HepG2 (cell line): ENCODE data around the gene OR6A2. TPM values are rescaled to one million over a fixed set of nuclear protein-coding genes. Genes with fewer than 3 reads are reported as not detected.

ENCODE experiments used
- ATAC-seq: fragments of 200-7000 bp; cut with Tn5 transposase; 3 replicates; pipeline ENCODE4 v1.9.1; 2020; ENCODE audit warnings: mild to moderate bottlenecking, moderate library complexity
- BruUV-seq: library from RNA; stranded (reverse); fragments of 400-500 nt; replicated peaks from 2 replicates; lab custom pipeline; 2021; lab: Mats Ljungman, UMichigan
- CTCF ChIA-PET: fragments of 300-600 bp; formaldehyde crosslinking; extraction: SDS; loops from one replicate; lab custom pipeline; 2021; ENCODE audit warnings: low total read pairs, inconsistent platforms, low intra/inter-chr PET ratio; lab: Yijun Ruan, JAX
- POLR2A ChIA-PET: fragments of 350-600 bp; sonication (Branson Sonifier 250); formaldehyde crosslinking; loops from one replicate; lab custom pipeline; 2020; ENCODE audit warnings: antibody characterized with exemption, inconsistent platforms; lab: Yijun Ruan, JAX
- DNase-seq: peaks from one replicate; pipeline ENCODE4 v3.0.0-alpha.2; 2015; ENCODE audit warnings: low spot score
- FAIRE-seq: peaks from 3 replicates; lab custom pipeline; 2011; peaks lifted over from hg19 to GRCh38; lab: Jason Lieb, UNC
- H2AFZ ChIP-seq: one replicate; pipeline ENCODE4 v1.6.1; 2011; ENCODE audit warnings: low read length, inconsistent platforms
- H3K27ac ChIP-seq: fragments of 300-600 bp; 3 replicates; pipeline ENCODE4 v1.8.0; 2011; ENCODE audit warnings: mixed run types, mild to moderate bottlenecking, mixed read lengths, low read length, inconsistent platforms; ENCODE audit not compliant: insufficient read depth; ENCODE audit errors: extremely low read length
- H3K27me3 ChIP-seq, 2 experiments: fragments of 200-600 bp in 1 of 2; 2 replicates in 1 of 2; 3 replicates in 1 of 2; pipeline versions ENCODE4 v1.6.0 to v1.8.0; 2011; ENCODE audit warnings: low read length in 2 of 2, mild to moderate bottlenecking in 2 of 2, moderate library complexity in 2 of 2, inconsistent platforms in 1 of 2; ENCODE audit not compliant: insufficient read depth in 2 of 2, control insufficient read depth in 1 of 2
- H3K36me3 ChIP-seq, 2 experiments: fragments of 200-600 bp in 1 of 2; replicated peaks in 1 of 2; 2 replicates in 1 of 2; 3 replicates in 1 of 2; pipeline versions ENCODE4 v1.5.1 to v1.8.0; 2011; ENCODE audit warnings: low read length in 2 of 2, inconsistent platforms in 1 of 2; ENCODE audit not compliant: insufficient read depth in 2 of 2, control insufficient read depth in 1 of 2
- H3K4me1 ChIP-seq: 2 replicates; pipeline ENCODE4 v1.5.1; 2012; ENCODE audit warnings: low read length, inconsistent platforms; ENCODE audit not compliant: insufficient read depth
- H3K4me2 ChIP-seq: 2 replicates; pipeline ENCODE4 v1.6.0; 2011; ENCODE audit warnings: low read depth, low read length, inconsistent platforms
- H3K4me3 ChIP-seq, 3 experiments: fragments of 200-600 bp in 1 of 3; sonication (generic), shearing (Covaris generic) in 1 of 3; replicated peaks in 1 of 3; 2 replicates each; pipeline ENCODE4 v1.5.1; 2011 to 2016; ENCODE audit warnings: low read length in 3 of 3, inconsistent platforms in 2 of 3, low read depth in 2 of 3, mild to moderate bottlenecking in 2 of 3, control low read depth in 1 of 3, mixed read lengths in 1 of 3; ENCODE audit not compliant: insufficient read depth in 1 of 3
- H3K79me2 ChIP-seq: one replicate; pipeline ENCODE4 v1.6.1; 2011; ENCODE audit warnings: low read length, inconsistent platforms; ENCODE audit not compliant: insufficient read depth
- H3K9ac ChIP-seq: 2 replicates; pipeline ENCODE4 v1.6.0; 2011; ENCODE audit warnings: mild to moderate bottlenecking, low read depth, low read length, inconsistent platforms; ENCODE audit not compliant: insufficient read depth
- H3K9me3 ChIP-seq: 2 replicates; pipeline ENCODE4 v1.5.1; 2012; ENCODE audit warnings: mild to moderate bottlenecking, low read length
- H4K20me1 ChIP-seq: 2 replicates; pipeline ENCODE4 v1.6.0; 2011; ENCODE audit warnings: inconsistent platforms, mild to moderate bottlenecking, low read length, moderate library complexity; ENCODE audit not compliant: insufficient read depth
- CBX5 ChIP-seq: sonication (generic); formaldehyde crosslinking; IDR thresholded peaks from 2 replicates; pipeline ENCODE4 v1.4.0; 2020; ENCODE audit warnings: missing genetic modification reagents, borderline replicate concordance
- CHD2 ChIP-seq: IDR thresholded peaks from 2 replicates; pipeline ENCODE4 v1.6.1; 2011; ENCODE audit warnings: low read depth, low read length, improper control_type of control experiment
- IRX3 ChIP-seq: sonication (generic); formaldehyde crosslinking; IDR thresholded peaks from 2 replicates; pipeline ENCODE4 v1.8.1; 2023; ENCODE audit warnings: mild to moderate bottlenecking, low read depth, missing genetic modification reagents, borderline replicate concordance
- TMF1 ChIP-seq: sonication (generic); formaldehyde crosslinking; IDR thresholded peaks from 2 replicates; pipeline ENCODE4 v1.8.1; 2022; ENCODE audit warnings: low read depth, missing genetic modification reagents
- ZFX ChIP-seq: sonication (generic); formaldehyde crosslinking; IDR thresholded peaks from 2 replicates; pipeline ENCODE4 v1.4.0; 2020; ENCODE audit warnings: mild to moderate bottlenecking, low read depth, missing genetic modification reagents, moderate library complexity
- ZNF572 ChIP-seq: sonication (generic); formaldehyde crosslinking; IDR thresholded peaks from 2 replicates; pipeline ENCODE4 v1.5.1; 2020; ENCODE audit warnings: mild to moderate bottlenecking, missing genetic modification reagents
- ZNF746 ChIP-seq: sonication (generic); formaldehyde crosslinking; IDR thresholded peaks from 2 replicates; pipeline ENCODE4 v1.8.0; 2022; ENCODE audit warnings: mild to moderate bottlenecking, missing genetic modification reagents
- in situ Hi-C: cut with HindIII; loops from 2 replicates; pipeline ENCODE4 v1.10.0; 2017; ENCODE audit warnings: low pct_unique_long_range_greater_than_20kb; ENCODE audit not compliant: extremely low pct_ligation_motif_present
- intact Hi-C: fragments of 100-400 bp; cut with micrococcal nuclease; formaldehyde crosslinking; loops from one replicate; pipeline ENCODE4 v1.10.0; 2022; ENCODE audit not compliant: unreplicated experiment
- polyA plus RNA-seq, 8 experiments: library from polyadenylated mRNA; depleted of rRNA in 3 of 8; stranded (reverse) in 7 of 8; unstranded in 1 of 8; fragments of >200 nt; fragmentation: Illumina TruSeq in 4 of 8; extraction: Trizol in 4 of 8; gene quantifications; 2 replicates each; pipeline versions ENCODE4 v1.2.1 to v1.2.3, GENCODE V29; 2011 to 2016; ENCODE audit warnings: low read depth in 4 of 8, missing spikeins in 1 of 8, mixed read lengths in 1 of 8; ENCODE audit not compliant: insufficient read depth in 1 of 8
- total RNA-seq, 5 experiments: library from RNA; depleted of rRNA; stranded (reverse); fragments of >200 nt; fragmentation: Illumina TruSeq; extraction: Trizol; gene quantifications; 2 replicates each; pipeline ENCODE4 v1.2.3, GENCODE V29; 2016; ENCODE audit warnings: low read depth in 1 of 5
- TF ChIP-seq, protein P1 (sequence below): sonication (generic); formaldehyde crosslinking; IDR thresholded peaks from 2 replicates; pipeline ENCODE4 v1.4.0; 2020; ENCODE audit warnings: missing genetic modification reagents

The OR6A2 gene
- total and polyA plus RNA-seq, 2 of the 13 experiments (the other 11 are each of a cell fraction or from before 2014, with no cell fraction given) = not detected

DNA sequence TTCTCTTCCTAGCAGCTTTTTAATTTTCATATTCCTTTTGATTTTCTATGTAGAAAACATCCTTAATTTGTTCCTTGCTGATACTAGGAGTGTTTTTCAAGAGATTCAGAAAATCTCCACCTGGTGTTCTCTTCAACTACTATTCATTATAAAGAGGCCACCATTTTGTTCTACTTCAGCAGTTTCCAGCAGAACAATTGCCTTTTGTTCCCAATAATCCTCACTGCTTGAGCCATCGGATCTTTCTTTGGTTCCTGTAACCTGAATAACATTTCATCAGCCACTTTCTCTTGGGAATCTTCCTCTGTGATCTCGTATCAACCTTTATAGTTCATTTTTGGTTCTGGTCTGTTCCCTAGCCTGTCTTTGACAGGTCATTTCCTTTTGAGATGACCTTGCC is 44.2 kb upstream of the OR6A2 start (continued):
- TF ChIP-seq TMF1 (CRISPR knock-in tag) (no peak), IRX3 (CRISPR knock-in tag) (no peak), CHD2 (no peak), ZNF746 (no peak), ZNF572 (CRISPR knock-in tag) (no peak), CBX5 (CRISPR knock-in tag) (no peak), ZFX (no peak)

- no peak for FAIRE-seq
- H2AFZ ChIP-seq = no peak overlapping the region
- no peak for DNase-seq
- H3K9ac ChIP-seq = no peak overlapping the region
- TF ChIP-seq, protein P1, sequence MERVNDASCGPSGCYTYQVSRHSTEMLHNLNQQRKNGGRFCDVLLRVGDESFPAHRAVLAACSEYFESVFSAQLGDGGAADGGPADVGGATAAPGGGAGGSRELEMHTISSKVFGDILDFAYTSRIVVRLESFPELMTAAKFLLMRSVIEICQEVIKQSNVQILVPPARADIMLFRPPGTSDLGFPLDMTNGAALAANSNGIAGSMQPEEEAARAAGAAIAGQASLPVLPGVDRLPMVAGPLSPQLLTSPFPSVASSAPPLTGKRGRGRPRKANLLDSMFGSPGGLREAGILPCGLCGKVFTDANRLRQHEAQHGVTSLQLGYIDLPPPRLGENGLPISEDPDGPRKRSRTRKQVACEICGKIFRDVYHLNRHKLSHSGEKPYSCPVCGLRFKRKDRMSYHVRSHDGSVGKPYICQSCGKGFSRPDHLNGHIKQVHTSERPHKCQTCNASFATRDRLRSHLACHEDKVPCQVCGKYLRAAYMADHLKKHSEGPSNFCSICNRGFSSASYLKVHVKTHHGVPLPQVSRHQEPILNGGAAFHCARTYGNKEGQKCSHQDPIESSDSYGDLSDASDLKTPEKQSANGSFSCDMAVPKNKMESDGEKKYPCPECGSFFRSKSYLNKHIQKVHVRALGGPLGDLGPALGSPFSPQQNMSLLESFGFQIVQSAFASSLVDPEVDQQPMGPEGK (CRISPR knock-in tag) = no peak
- BruUV-seq = no TSS peak
- H3K9me3 ChIP-seq = no peaks in the 10 kb centered on the region
- H3K36me3 ChIP-seq = no peaks in the 10 kb centered on the region
- H3K27ac ChIP-seq = no peak overlapping the region
- H3K27me3 ChIP-seq = peaks cover 0 to 6% of the 10 kb centered on the region in 2 experiments; a peak in 1 of 5 replicates
- in situ Hi-C loops = no loop called here
- intact Hi-C loops = no loop called here
- POLR2A ChIA-PET = no interaction called here
- 0 out of 2 replicates have a peak, but pooled peaks cover 6% of the 10 kb centered on the region for H3K4me1 ChIP-seq
- CTCF ChIA-PET = no interaction called here
- H4K20me1 ChIP-seq = no peaks in the 10 kb centered on the region
- ATAC-seq = no peak
- H3K79me2 ChIP-seq = no peaks in the 10 kb centered on the region
- no peak overlapping the region for H3K4me2 ChIP-seq
- H3K4me3 ChIP-seq = no peak overlapping the region
These were observed 42.2 kb upstream of the OR6A2 start for GRCh38 chr11:6841694-6842093.
